Lower lobe of right lung (tissue), 2 donors: ENCODE results near the gene TIMP2. TPM values are rescaled to one million over a fixed set of nuclear protein-coding genes. Genes with fewer than 3 reads are reported as not detected.
A peak's percentile ranks its signal among the peaks of the same experiment; 100 is the strongest.

ENCODE experiments used
- ATAC-seq, 2 donors: fragments of 200-7000 bp; cut with Tn5 transposase; one replicate each; pipeline ENCODE4 v1.9.1; 2020 to 2022; ENCODE audit warnings: mild to moderate bottlenecking in 2 of 2, moderate library complexity in 2 of 2
- DNase-seq: peaks from one replicate; pipeline ENCODE4 v3.0.0-alpha.2; 2020
- H3K27ac ChIP-seq: fragments of 200-600 bp; one replicate; pipeline ENCODE4 v1.8.0; 2022
- H3K27me3 ChIP-seq: fragments of 200-600 bp; one replicate; pipeline ENCODE4 v1.8.0; 2022; ENCODE audit warnings: low read depth
- H3K36me3 ChIP-seq: fragments of 200-600 bp; one replicate; pipeline ENCODE4 v1.8.0; 2022; ENCODE audit warnings: mild to moderate bottlenecking
- H3K4me1 ChIP-seq: fragments of 200-600 bp; one replicate; pipeline ENCODE4 v1.8.0; 2022
- H3K4me3 ChIP-seq: fragments of 200-600 bp; one replicate; pipeline ENCODE4 v1.8.0; 2022; ENCODE audit warnings: mild to moderate bottlenecking
- H3K9me3 ChIP-seq: fragments of 200-600 bp; one replicate; pipeline ENCODE4 v1.8.0; 2022
- CTCF ChIP-seq: fragments of 200-600 bp; IDR thresholded peaks from one replicate; pipeline ENCODE4 v1.8.0; 2022; ENCODE audit warnings: antibody characterized with exemption, mild to moderate bottlenecking
- intact Hi-C: fragments of 100-400 bp; cut with DNase I; formaldehyde crosslinking; loops from one replicate; pipeline ENCODE4 v1.11.0; 2022
- total RNA-seq: library from RNA; stranded (reverse); fragmentation: NEBNext Ultra II Directional; extraction: Animal tissue kit (Norgen Biotek cat#: 25700); gene quantifications from one replicate; pipeline ENCODE4 v1.2.1, GENCODE V29; 2021
- donor health status: DM: no; HTN: yes; CAD: no; lungs with severe emphysema.

TIMP2 gene
- total RNA-seq, 1 donor from 2014 or later: 260 TPM

- H3K27ac ChIP-seq: no peak overlapping the region
- H3K9me3 ChIP-seq: no peaks in the 10 kb centered on the region
- ATAC-seq (no peak), DNase-seq (no peak)
- no peaks in the 10 kb centered on the region for H3K4me1 ChIP-seq
- no peaks in the 10 kb centered on the region for H3K27me3 ChIP-seq
- no peak for TF ChIP-seq CTCF
- intact Hi-C loops: no loop called here
- H3K4me3 ChIP-seq: no peak overlapping the region
- no peaks in the 10 kb centered on the region for H3K36me3 ChIP-seq
Observed at GRCh38 chr17:78847052-78847451, 78.1 kb downstream of the TIMP2 start.

GRCh38 chr17:78844301-78845005 lies 80.7 kb downstream of the TIMP2 start:
- ATAC-seq: no peak
- Histone ChIP-seq H3K4me3 (no peak overlapping the region), H3K27me3 (no peaks in the 10 kb centered on the region), H3K9me3 (no peaks in the 10 kb centered on the region), H3K27ac (no peak overlapping the region), H3K36me3 (no peaks in the 10 kb centered on the region), H3K4me1 (peaks cover 12% of the 10 kb centered on the region)
- intact Hi-C loops: no loop called here
- no peak for DNase-seq
- no peak for TF ChIP-seq CTCF

- DNase-seq (peak; percentile 68), ATAC-seq (no peak)
- Histone ChIP-seq H3K4me1 (peaks cover 25% of the 10 kb centered on the region), H3K36me3 (peaks cover 5% of the 10 kb centered on the region), H3K27me3 (no peaks in the 10 kb centered on the region), H3K9me3 (no peaks in the 10 kb centered on the region), H3K27ac (no peak overlapping the region), H3K4me3 (no peak overlapping the region)
- peak; percentile 61 for TF ChIP-seq CTCF
- intact Hi-C loops: no loop called here
Observed at GRCh38 chr17:78842881-78843565, 82.2 kb downstream of the TIMP2 start.

GRCh38 chr17:78840780-78841611 lies 84.2 kb downstream of the TIMP2 start, which contains the start of gene USP36:
USP36 (minus strand) TSS chr17:78840814; CDS start chr17:78836363, 4,451 bp downstream.
- H3K27ac ChIP-seq: peak within 1 kb of the TSS; percentile 100
- peak within 1 kb of the TSS; percentile 92 for H3K4me3 ChIP-seq
- no peak for TF ChIP-seq CTCF
- intact Hi-C loops: no loop called here
- H3K4me1 ChIP-seq: peaks cover 25% of the 10 kb centered on the region
- no peaks in the 10 kb centered on the region for H3K9me3 ChIP-seq
- H3K27me3 ChIP-seq: no peaks in the 10 kb centered on the region
- peaks cover 26% of the 10 kb centered on the region for H3K36me3 ChIP-seq
- peak; percentile 96 to 98 for ATAC-seq
- peak; percentile 100 for DNase-seq

- TF ChIP-seq CTCF: no peak
- intact Hi-C loops: no loop called here
- Histone ChIP-seq H3K4me1 (peaks cover 25% of the 10 kb centered on the region), H3K36me3 (peaks cover 31% of the 10 kb centered on the region), H3K27me3 (no peaks in the 10 kb centered on the region), H3K27ac (peak overlapping the region; percentile 100), H3K9me3 (no peaks in the 10 kb centered on the region), H3K4me3 (peak overlapping the region; percentile 92)
- ATAC-seq: peak; percentile 48 to 58
- no peak for DNase-seq
Observed at GRCh38 chr17:78840530-78840779, 84.7 kb downstream of the TIMP2 start.
